ENCODE measurements around the gene SHC3. TPM values are rescaled to one million over a fixed set of nuclear protein-coding genes. Genes with fewer than 3 reads are reported as not detected.

The SHC3 gene
- total and polyA plus RNA-seq, 2 donors (not counting 3 experiments of a cell fraction or from before 2014, with no cell fraction given): 1.0 to 2.0 TPM

- ChIA-PET POLR2A (no interaction called here), CTCF (interaction anchor here (1.8 kb wide), 1 partner anchor 11 kb away, joined by 5 read pairs; no protein-coding TSS in a partner anchor)
- intact Hi-C loops (cut with micrococcal nuclease) (no loop called here), dilution Hi-C loops (cut with MboI; ENCODE audit: extremely low pct_ligation_motif_present, low sequenced_read_pairs) (no loop called here)
- H3K4me3 ChIP-seq (replicated peaks in 1 of 3; ENCODE audit: insufficient read depth in 1 of 3, low read depth in 1 of 3, low read length in 3 of 3): no peak overlapping the region
- H3K4me1 ChIP-seq (ENCODE audit: control insufficient read depth, extremely low read depth, insufficient read depth, low read length): no peaks in the 10 kb centered on the region
- FAIRE-seq: no peak
- DNase-seq (ENCODE audit: low read depth, low spot score): no peak
- H3K9me1 ChIP-seq (replicated peaks; ENCODE audit: control insufficient read depth, extremely low read depth, insufficient read depth, low read length): no peaks in the 10 kb centered on the region
- no peak overlapping the region for H3K4me2 ChIP-seq (ENCODE audit: insufficient read depth, low read length)
- no peak overlapping the region for H2AFZ ChIP-seq (ENCODE audit: low read depth, low read length)
- no peaks in the 10 kb centered on the region for H3K27me3 ChIP-seq (ENCODE audit: control insufficient read depth in 2 of 2, insufficient read depth in 2 of 2, low read length in 2 of 2)
- no peak overlapping the region for H3K27ac ChIP-seq (ENCODE audit: insufficient read depth, low read depth, low read length)
- BruUV-seq (replicated peaks): no TSS peak
- H3K79me2 ChIP-seq (ENCODE audit: control insufficient read depth, insufficient read depth, low read length): no peaks in the 10 kb centered on the region
- H3K36me3 ChIP-seq (ENCODE audit: control insufficient read depth in 2 of 2, extremely low read depth in 1 of 2, insufficient read depth in 2 of 2, low read length in 2 of 2): no peaks in the 10 kb centered on the region
- TF ChIP-seq CTCF (IDR thresholded peaks at IDR 0.05; ENCODE audit: extremely low read depth in 1 of 2, insufficient read depth in 1 of 2, low read depth in 1 of 2, low read length in 2 of 2) (no peak), POLR2AphosphoS5 (IDR thresholded peaks at IDR 0.05; ENCODE audit: insufficient read depth, low read depth, low read length) (no peak), FOS (IDR thresholded peaks at IDR 0.05; ENCODE audit: borderline replicate concordance, insufficient read depth, low read length) (no peak), POLR2A (IDR thresholded peaks at IDR 0.05; ENCODE audit: low read depth, low read length) (no peak), MAX (IDR thresholded peaks at IDR 0.05; ENCODE audit: insufficient read depth, insufficient read length) (no peak), MYC (IDR thresholded peaks at IDR 0.05; ENCODE audit: low read depth, low read length) (no peak)
- H3K9ac ChIP-seq (replicated peaks; ENCODE audit: extremely low read depth, insufficient read depth, low read length): no peak overlapping the region
- no peaks in the 10 kb centered on the region for H3K9me3 ChIP-seq (replicated peaks; ENCODE audit: control insufficient read depth, insufficient read depth, low read length)
- H4K20me1 ChIP-seq (replicated peaks; ENCODE audit: control insufficient read depth, extremely low read depth, insufficient read depth, low read length): no peaks in the 10 kb centered on the region
Measured at GRCh38 chr9:89052470-89053097, 126.0 kb downstream of the SHC3 start.
